Measurements from ENCODE around the gene FBXW7.
A peak's percentile ranks its signal among the peaks of the same experiment; 100 is the strongest.

DNA sequence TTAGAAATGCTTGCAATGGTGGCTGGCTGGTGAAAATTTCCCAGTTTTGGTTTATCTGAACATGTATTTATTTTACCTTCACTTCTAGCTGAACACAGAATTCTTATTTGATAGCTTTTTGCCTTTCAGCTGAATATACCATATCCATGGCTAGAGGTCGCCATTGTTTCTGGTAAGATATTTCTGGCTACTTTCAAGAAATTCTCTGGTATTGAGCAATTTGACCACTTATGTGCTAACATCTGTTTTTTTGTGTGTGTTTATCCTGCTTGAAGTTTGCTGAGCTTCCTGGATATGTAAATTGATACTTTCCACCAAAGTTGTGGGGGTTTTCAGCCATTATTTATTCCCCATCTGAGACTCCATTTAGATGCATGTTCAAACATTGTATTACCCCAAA, 75.4 kb downstream of the FBXW7 start:
- TF ChIP-seq NR3C1 (IDR thresholded peaks at IDR 0.05) (no peak), FOSL2 (IDR thresholded peaks at IDR 0.05) (no peak), FOSL2 (CRISPR knock-in tag; IDR thresholded peaks at IDR 0.05) (no peak), RAD21 (conservative IDR thresholded peaks at IDR 0.05 in 1 of 2, IDR thresholded peaks at IDR 0.05 in 1 of 2) (peak; percentile 50 to 64), POLR2A (IDR thresholded peaks at IDR 0.05; ENCODE audit: low read length) (no peak), SMC3 (IDR thresholded peaks at IDR 0.05) (peak; percentile 55), EP300 (IDR thresholded peaks at IDR 0.05) (no peak), RNF2 (IDR thresholded peaks at IDR 0.05; ENCODE audit: borderline replicate concordance, low read depth) (no peak)
- TF ChIP-seq, protein P1, sequence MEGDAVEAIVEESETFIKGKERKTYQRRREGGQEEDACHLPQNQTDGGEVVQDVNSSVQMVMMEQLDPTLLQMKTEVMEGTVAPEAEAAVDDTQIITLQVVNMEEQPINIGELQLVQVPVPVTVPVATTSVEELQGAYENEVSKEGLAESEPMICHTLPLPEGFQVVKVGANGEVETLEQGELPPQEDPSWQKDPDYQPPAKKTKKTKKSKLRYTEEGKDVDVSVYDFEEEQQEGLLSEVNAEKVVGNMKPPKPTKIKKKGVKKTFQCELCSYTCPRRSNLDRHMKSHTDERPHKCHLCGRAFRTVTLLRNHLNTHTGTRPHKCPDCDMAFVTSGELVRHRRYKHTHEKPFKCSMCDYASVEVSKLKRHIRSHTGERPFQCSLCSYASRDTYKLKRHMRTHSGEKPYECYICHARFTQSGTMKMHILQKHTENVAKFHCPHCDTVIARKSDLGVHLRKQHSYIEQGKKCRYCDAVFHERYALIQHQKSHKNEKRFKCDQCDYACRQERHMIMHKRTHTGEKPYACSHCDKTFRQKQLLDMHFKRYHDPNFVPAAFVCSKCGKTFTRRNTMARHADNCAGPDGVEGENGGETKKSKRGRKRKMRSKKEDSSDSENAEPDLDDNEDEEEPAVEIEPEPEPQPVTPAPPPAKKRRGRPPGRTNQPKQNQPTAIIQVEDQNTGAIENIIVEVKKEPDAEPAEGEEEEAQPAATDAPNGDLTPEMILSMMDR (IDR thresholded peaks at IDR 0.05): peak; percentile 51
- TF ChIP-seq, protein P2, sequence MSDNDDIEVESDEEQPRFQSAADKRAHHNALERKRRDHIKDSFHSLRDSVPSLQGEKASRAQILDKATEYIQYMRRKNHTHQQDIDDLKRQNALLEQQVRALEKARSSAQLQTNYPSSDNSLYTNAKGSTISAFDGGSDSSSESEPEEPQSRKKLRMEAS (IDR thresholded peaks at IDR 0.05): no peak
- TF ChIP-seq, protein P3, sequence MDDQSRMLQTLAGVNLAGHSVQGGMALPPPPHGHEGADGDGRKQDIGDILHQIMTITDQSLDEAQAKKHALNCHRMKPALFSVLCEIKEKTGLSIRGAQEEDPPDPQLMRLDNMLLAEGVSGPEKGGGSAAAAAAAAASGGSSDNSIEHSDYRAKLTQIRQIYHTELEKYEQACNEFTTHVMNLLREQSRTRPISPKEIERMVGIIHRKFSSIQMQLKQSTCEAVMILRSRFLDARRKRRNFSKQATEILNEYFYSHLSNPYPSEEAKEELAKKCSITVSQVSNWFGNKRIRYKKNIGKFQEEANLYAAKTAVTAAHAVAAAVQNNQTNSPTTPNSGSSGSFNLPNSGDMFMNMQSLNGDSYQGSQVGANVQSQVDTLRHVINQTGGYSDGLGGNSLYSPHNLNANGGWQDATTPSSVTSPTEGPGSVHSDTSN (IDR thresholded peaks at IDR 0.05): no peak

Data from A549 (cell line).